ENCODE data around the gene LRRC28.
A peak's percentile ranks its signal among the peaks of the same experiment; 100 is the strongest.

DNA sequence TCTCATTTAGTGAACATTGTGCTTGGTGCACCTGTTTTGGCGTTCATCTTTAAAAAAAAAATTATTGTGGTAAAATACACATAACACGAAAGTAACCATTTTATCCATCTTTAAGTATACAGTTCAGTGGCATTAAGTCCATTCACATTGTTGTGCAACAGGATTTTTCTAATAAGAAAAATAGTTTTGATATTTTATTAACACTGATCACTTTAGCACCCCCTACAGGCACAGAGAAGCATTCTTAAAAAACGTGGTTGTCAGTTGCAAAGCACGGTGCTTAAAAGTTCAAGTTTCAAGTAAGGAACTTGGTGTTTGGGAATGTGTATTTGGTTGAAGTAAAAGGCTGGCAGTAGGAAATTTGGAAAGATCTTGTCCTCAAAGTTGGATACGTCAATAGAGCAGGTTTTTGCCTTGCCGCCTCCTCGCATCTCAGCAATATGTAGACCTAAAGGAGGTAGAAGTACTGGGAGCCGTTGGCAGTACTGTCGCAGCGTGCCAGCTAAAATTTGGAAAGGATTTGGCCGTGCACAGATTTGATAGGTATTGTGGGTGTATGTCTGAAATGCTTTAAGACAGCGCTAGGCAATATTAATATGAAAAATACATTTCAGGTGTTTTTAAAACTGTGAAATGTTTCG lies 110.4 kb downstream of the LRRC28 start:
- TF ChIP-seq CTCF (IDR thresholded peaks at IDR 0.05 in 2 of 3, conservative IDR thresholded peaks at IDR 0.05 in 1 of 3; ENCODE audit: borderline replicate concordance in 1 of 3, insufficient read depth in 1 of 3, low read depth in 2 of 3, low read length in 2 of 3) (peak; percentile 12 to 77 (median 70); a peak in 5 of 6 replicates), ELF1 (IDR thresholded peaks at IDR 0.05; ENCODE audit: borderline replicate concordance, low read depth) (no peak), POLR2A (IDR thresholded peaks at IDR 0.05; ENCODE audit: borderline replicate concordance, extremely low read depth, insufficient read depth, insufficient read length) (no peak), SP1 (IDR thresholded peaks at IDR 0.05; ENCODE audit: low read depth) (no peak), REST (IDR thresholded peaks at IDR 0.05; ENCODE audit: low read depth) (no peak), EGR1 (IDR thresholded peaks at IDR 0.05; ENCODE audit: low read depth) (no peak), POLR2AphosphoS5 (IDR thresholded peaks at IDR 0.05; ENCODE audit: low read depth, low read length) (no peak), TCF7L2 (IDR thresholded peaks at IDR 0.05; ENCODE audit: borderline replicate concordance, extremely low read depth, insufficient read depth, insufficient read length) (no peak), FOSL1 (IDR thresholded peaks at IDR 0.05; ENCODE audit: low read depth) (no peak), EZH2phosphoT487 (IDR thresholded peaks at IDR 0.05; ENCODE audit: borderline replicate concordance) (no peak), EZH2 (IDR thresholded peaks at IDR 0.05) (no peak), ZNF274 (IDR thresholded peaks at IDR 0.05; ENCODE audit: low read depth, low read length) (no peak)
- TF ChIP-seq, protein P1, sequence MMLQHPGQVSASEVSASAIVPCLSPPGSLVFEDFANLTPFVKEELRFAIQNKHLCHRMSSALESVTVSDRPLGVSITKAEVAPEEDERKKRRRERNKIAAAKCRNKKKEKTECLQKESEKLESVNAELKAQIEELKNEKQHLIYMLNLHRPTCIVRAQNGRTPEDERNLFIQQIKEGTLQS (IDR thresholded peaks at IDR 0.05), result no peak

Data from HCT116 (cell line).